H1 (cell line): Measurements from ENCODE around the gene TRAIP. TPM values are rescaled to one million over a fixed set of nuclear protein-coding genes. Genes with fewer than 3 reads are reported as not detected.

Experiments
- CHD7 ChIP-seq: fragments of 300-600 bp; sonication (generic); IDR thresholded peaks from 2 replicates; pipeline ENCODE4 v1.7.1; 2012; ENCODE audit warnings: low read length, moderate library complexity, mild to moderate bottlenecking, inconsistent platforms; ENCODE audit not compliant: insufficient replicate concordance
- CREB1 ChIP-seq: IDR thresholded peaks from 2 replicates; pipeline ENCODE4 v1.6.1; 2012; ENCODE audit warnings: inconsistent platforms
- FOSL1 ChIP-seq: IDR thresholded peaks from 2 replicates; pipeline ENCODE4 v1.6.1; 2011; ENCODE audit warnings: mild to moderate bottlenecking, low read depth, low read length, moderate library complexity; ENCODE audit not compliant: insufficient read depth
- KDM4A ChIP-seq: IDR thresholded peaks from one replicate; pipeline ENCODE4 v1.7.1; 2012; ENCODE audit warnings: low read depth, mild to moderate bottlenecking, moderate library complexity, low read length, inconsistent platforms; ENCODE audit not compliant: severe bottlenecking
- RAD21 ChIP-seq, 2 experiments: IDR thresholded peaks in 1 of 2; conservative IDR thresholded peaks in 1 of 2; 2 replicates each; pipeline ENCODE4 v1.6.1; 2011; ENCODE audit warnings: low read depth in 2 of 2, low read length in 2 of 2, improper control_type of control experiment in 1 of 2, inconsistent platforms in 1 of 2, mild to moderate bottlenecking in 1 of 2, moderate library complexity in 1 of 2
- RBBP5 ChIP-seq: IDR thresholded peaks from 2 replicates; pipeline ENCODE4 v1.7.1; 2012; ENCODE audit warnings: low read depth, mild to moderate bottlenecking, inconsistent platforms, low read length, moderate library complexity, borderline replicate concordance
- SIRT6 ChIP-seq: IDR thresholded peaks from one replicate; pipeline ENCODE4 v1.7.1; 2012; ENCODE audit warnings: low read length, inconsistent platforms
- polyA plus RNA-seq, 7 experiments: library from polyadenylated mRNA; depleted of rRNA in 3 of 7; stranded (reverse) in 5 of 7; unstranded in 2 of 7; fragments of >200 nt in 5 of 7; fragments of 200-250 nt in 2 of 7; gene quantifications; 1 replicate in 5 of 7; 2 replicates in 1 of 7; 4 replicates in 1 of 7; pipeline versions ENCODE4 v1.2.1 to v1.2.3, GENCODE V29; 2011 to 2013; ENCODE audit warnings: missing spikeins in 2 of 7, mixed read lengths in 2 of 7
- total RNA-seq: library from RNA; stranded (reverse); fragmentation: NEBNext Ultra II Directional; extraction: Animal tissue kit (Norgen Biotek cat#: 25700); gene quantifications from 2 replicates; pipeline ENCODE4 v1.2.1, GENCODE V29; 2021
- TF ChIP-seq, protein P1 (sequence below): IDR thresholded peaks from 2 replicates; pipeline ENCODE4 v1.6.1; 2011; ENCODE audit warnings: low read length, improper control_type of control experiment

The TRAIP gene
- total and polyA plus RNA-seq, 2 of the 8 experiments (the other 6 are each of a cell fraction or from before 2014, with no cell fraction given): 27.7 to 28.1 TPM

GRCh38 chr3:49786357-49787181, 69.8 kb downstream of the TRAIP start, which contains the start of gene IP6K1 (continued):
- TF ChIP-seq CHD7: no peak
- TF ChIP-seq CREB1: peak; percentile 85
- no peak for TF ChIP-seq FOSL1
- TF ChIP-seq, protein P1, sequence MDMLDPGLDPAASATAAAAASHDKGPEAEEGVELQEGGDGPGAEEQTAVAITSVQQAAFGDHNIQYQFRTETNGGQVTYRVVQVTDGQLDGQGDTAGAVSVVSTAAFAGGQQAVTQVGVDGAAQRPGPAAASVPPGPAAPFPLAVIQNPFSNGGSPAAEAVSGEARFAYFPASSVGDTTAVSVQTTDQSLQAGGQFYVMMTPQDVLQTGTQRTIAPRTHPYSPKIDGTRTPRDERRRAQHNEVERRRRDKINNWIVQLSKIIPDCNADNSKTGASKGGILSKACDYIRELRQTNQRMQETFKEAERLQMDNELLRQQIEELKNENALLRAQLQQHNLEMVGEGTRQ: peak; percentile 98
- no peak for TF ChIP-seq RAD21 (IDR thresholded peaks at IDR 0.05 in 1 of 2, conservative IDR thresholded peaks at IDR 0.05 in 1 of 2; ENCODE audit: low read depth in 2 of 2, low read length in 2 of 2)
- no peak for TF ChIP-seq RBBP5
- no peak for TF ChIP-seq SIRT6
- TF ChIP-seq KDM4A: peak; percentile 77
